Mucosa of stomach (tissue), 1 donor: Measurements from ENCODE around the gene USP20.
A peak's percentile ranks its signal among the peaks of the same experiment; 100 is the strongest.
"Not testable (repeated sequence)": the region's sequence is repeated elsewhere in the genome, so short reads cannot be mapped to it uniquely, and the experiment has no call there.

Source experiments
- H3K27me3 ChIP-seq: one replicate; pipeline ENCODE4 v1.7.0; 2013; ENCODE audit warnings: mild to moderate bottlenecking, low read length; ENCODE audit not compliant: control insufficient read depth, insufficient read depth
- H3K36me3 ChIP-seq: one replicate; pipeline ENCODE4 v1.7.0; 2013; ENCODE audit warnings: low read length; ENCODE audit not compliant: control insufficient read depth, insufficient read depth
- H3K4me1 ChIP-seq: one replicate; pipeline ENCODE4 v1.7.0; 2013; ENCODE audit warnings: mild to moderate bottlenecking, low read length; ENCODE audit not compliant: control insufficient read depth, insufficient read depth
- H3K4me3 ChIP-seq: one replicate; pipeline ENCODE4 v1.7.0; 2013; ENCODE audit warnings: low read length
- H3K9ac ChIP-seq: one replicate; pipeline ENCODE4 v1.7.0; 2013; ENCODE audit warnings: mild to moderate bottlenecking, low read length, moderate library complexity
- H3K9me3 ChIP-seq: one replicate; pipeline ENCODE4 v1.7.0; 2013; ENCODE audit warnings: mild to moderate bottlenecking, low read length, moderate library complexity; ENCODE audit not compliant: control insufficient read depth
- donor health status: Pancreatic carcinoma.

USP20 gene

DNA sequence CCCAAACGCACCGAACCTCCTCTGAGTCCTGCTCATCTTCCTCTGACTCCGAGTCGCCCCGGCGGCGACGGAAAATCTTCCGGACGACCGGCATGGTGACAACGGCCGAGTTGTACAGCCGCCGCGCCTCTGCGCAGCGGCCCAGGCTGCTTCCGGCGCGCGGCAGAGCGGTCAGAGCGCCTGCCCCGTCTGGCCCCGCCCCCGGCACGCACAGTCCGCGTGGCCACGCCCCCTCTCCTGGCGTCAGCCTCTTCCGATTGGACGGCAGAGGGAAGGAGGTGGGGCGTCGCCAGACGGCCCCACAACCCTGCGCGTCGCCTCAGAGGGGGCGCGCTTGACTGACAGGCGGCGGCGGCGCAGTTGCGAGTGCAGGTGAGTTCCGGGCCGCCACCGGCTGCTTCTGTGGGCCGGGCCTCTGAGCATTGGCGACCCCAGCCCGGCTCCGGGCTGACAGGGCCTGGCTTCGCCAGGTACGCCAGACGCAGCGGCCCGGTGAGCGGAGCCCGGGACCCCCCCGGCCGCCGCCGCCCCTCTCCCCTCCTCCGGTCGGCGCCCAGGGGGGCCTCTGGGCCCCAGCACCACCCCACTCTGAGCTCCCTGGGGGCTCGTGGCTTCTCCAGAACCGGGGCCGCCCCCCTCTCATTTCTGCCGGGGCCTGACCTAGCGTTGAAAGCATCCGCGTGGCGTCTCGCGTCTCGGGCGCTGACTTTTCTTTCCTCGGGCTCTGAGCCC is at the start of gene USP20, which contains the start of gene C9orf78:
Gene USP20 (plus strand): TSS at position 331 of the 732 bp plus-strand sequence. CDS start 17,098 bp downstream, outside the sequence.
Gene C9orf78 (minus strand): TSS at position 148 of the 732 bp plus-strand sequence. CDS start 54 bp downstream, at position 94.
- no peaks in the 10 kb centered on the region for H3K27me3 ChIP-seq
- H3K4me3 ChIP-seq, result peak within 1 kb of the TSS; percentile 100
- peaks cover 14% of the 10 kb centered on the region for H3K4me1 ChIP-seq
- peak within 1 kb of the TSS; percentile 92 for H3K9ac ChIP-seq
- no peaks in the 10 kb centered on the region for H3K36me3 ChIP-seq
- no peaks in the 10 kb centered on the region for H3K9me3 ChIP-seq

DNA sequence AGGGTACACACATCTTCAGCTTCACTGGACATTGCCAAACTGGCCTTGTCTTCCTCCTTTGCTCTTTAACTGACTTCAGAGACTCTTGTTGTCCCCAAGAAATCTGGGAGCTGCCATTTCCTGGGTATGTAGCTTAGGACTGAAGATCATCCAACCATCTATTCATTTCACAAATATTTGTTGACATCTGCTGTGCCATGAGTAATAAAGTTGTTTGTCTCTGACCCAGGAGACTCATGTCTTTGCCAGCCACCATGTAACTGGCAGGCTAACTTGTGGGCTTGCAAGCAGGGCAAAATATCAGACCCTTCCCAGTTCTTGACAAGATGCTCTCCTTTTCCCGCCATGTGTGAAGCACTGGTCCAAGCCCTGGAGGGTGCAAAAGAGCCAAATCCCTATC is 49.4 kb upstream of the USP20 start:
- peaks cover 5% of the 10 kb centered on the region for H3K4me1 ChIP-seq
- H3K9ac ChIP-seq, result no peak overlapping the region
- H3K9me3 ChIP-seq, result no peaks in the 10 kb centered on the region
- peaks cover 10% of the 10 kb centered on the region for H3K27me3 ChIP-seq
- H3K36me3 ChIP-seq, result no peaks in the 10 kb centered on the region
- H3K4me3 ChIP-seq, result no peak overlapping the region

DNA sequence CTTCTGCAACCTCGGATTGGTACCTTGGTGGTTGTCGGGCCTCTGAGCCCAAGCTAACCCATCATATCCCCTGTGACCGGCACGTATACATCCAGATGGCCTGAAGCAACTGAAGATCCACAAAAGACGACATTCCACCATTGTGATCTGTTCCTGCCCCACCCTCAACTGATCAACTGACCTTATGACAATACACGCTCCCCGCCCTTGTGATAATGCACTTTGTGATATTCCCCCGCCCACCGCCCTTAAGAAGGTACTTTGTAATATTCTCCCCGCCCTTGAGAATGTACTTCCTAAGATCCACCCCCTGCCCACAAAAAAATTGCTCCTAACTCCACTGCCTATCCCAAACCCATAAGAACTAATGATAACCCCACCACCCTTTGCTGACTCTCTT is 48.8 kb upstream of the USP20 start:
- H3K9ac ChIP-seq, result no peak overlapping the region
- H3K27me3 ChIP-seq, result peaks cover 10% of the 10 kb centered on the region
- H3K4me3 ChIP-seq, result no peak overlapping the region
- H3K9me3 ChIP-seq, result no peaks in the 10 kb centered on the region
- H3K36me3 ChIP-seq, result no peaks in the 10 kb centered on the region
- H3K4me1 ChIP-seq, result peaks cover 5% of the 10 kb centered on the region

DNA sequence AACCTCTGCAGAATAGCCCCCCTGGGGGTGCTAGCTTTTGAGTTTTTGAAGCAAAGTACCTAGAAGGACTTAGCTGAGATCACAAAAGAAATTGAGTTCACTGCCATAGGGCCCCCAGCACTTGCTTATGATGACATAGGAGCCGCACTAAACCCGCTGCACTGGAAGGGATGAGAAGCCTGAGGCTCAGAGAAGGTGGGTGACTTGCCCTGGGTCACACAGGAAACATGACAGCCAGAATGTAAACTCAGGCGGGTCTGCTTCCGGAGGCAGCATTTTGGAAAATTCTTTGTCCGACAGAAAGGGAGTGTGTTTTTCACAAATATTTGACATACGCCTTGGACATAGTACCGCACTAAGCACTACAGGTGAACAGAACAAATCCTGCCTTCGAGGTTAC is 40.7 kb upstream of the USP20 start:
- Histone ChIP-seq H3K9me3 (no peaks in the 10 kb centered on the region), H3K4me3 (no peak overlapping the region), H3K4me1 (no peaks in the 10 kb centered on the region), H3K9ac (no peak overlapping the region), H3K27me3 (peaks cover 6% of the 10 kb centered on the region), H3K36me3 (no peaks in the 10 kb centered on the region)

DNA sequence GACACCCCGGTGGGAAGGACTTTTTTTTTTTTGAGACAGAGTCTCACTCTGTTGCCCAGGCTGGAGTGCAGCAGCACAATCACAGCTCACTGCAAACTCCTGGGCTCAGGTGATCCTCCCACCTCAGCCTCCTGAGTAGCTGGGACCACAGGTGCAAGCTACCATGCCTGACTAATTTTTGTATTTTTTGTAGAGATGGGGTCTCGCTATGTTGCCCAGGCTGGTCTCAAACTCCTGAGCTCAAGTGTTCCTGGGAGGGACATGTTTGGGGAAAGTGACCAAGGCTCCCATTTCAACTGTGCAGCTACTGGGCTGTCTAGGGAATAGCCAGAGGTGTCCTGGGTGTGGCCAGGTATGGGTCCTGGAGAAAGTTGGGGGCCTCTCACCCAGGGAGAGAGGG is 39.2 kb upstream of the USP20 start:
- H3K9me3 ChIP-seq, H3K4me1 ChIP-seq, H3K27me3 ChIP-seq, H3K36me3 ChIP-seq, H3K4me3 ChIP-seq, H3K9ac ChIP-seq: not testable (repeated sequence)

DNA sequence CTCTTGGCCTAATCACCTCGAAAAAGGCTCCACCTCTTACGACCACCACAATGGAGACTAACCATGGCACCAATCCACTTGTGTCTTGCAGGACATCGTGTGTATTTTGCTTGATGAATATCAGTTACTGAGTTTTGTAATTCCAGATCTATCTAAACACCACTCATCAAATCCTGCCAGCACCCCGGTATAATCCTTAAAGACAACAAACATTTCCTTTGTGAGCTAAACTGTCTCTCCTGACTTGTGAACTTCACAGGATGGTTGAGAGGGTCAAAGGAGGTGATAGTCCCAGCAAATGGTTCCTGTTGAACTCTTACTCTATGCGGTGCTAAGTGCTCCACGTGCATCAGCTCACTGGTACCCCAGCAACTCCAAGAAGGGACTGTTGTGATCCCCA is 36.3 kb upstream of the USP20 start:
- Histone ChIP-seq H3K4me3 (no peak overlapping the region), H3K27me3 (no peaks in the 10 kb centered on the region), H3K9ac (no peak overlapping the region), H3K36me3 (no peaks in the 10 kb centered on the region), H3K9me3 (no peaks in the 10 kb centered on the region), H3K4me1 (peaks cover 3% of the 10 kb centered on the region)

DNA sequence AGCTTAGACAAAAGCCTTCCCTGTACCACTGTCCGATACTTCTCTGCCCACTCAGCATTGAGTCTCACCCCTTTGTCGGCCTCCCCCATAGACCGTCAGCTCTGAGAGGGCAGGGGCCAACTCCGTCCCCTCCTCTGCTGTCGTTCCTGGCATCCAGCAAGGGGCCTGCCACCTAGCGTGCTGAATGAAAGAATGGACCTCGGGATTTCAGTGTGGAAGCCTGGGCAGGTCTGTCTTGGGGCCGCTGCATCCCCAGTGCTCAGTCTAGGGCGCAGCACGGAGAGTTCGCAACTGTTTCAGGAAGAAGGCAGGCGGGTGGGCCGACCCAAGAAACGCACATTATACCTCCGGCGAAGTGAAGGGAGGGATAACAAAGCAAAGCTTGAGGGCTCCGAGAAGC is 33.8 kb upstream of the USP20 start:
- Histone ChIP-seq H3K9ac (no peak overlapping the region), H3K36me3 (no peaks in the 10 kb centered on the region), H3K4me1 (peaks cover 17% of the 10 kb centered on the region), H3K9me3 (no peaks in the 10 kb centered on the region), H3K4me3 (no peak overlapping the region), H3K27me3 (no peaks in the 10 kb centered on the region)

DNA sequence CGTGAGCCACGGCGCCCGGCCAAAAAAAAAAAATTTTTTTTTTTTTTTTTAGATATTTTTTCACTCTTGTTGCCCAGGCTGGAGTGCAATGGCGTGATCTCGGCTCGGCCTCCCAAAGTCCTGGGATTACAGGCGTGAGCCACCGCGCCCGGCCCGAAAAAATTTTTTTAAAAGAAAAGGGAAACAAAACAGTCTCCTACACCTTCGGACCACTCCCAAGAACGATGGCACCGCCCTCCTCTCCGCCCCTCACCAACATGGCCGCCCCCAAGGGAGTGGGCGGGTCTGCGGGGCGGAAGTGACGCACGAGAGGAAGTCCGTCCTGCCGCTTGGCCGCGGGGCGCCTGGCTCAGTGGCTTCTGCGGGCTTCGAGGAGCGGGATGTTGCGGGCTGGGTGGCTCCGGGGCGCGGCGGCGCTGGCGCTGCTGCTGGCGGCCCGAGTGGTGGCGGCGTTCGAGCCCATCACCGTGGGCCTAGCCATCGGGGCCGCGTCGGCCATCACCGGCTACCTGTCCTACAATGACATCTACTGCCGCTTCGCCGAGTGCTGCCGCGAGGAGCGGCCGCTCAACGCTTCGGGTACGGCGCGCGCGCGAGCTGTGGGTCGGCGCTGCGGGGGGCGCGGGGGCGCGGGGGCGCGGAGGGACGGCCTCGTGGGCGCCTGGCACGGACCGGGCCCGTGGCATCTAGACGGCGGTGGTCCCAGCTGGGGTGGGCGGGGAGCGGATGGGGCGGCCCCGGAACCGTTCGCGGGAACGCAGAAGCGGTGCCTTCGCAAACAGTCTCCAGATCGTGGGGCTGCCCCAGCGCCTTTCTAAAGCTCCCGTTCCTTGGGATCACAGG is 32.2 kb upstream of the USP20 start, which contains the start of gene TOR1B:
Gene TOR1B (plus strand): TSS at position 352 of the 843 bp plus-strand sequence. CDS start 29 bp downstream, at position 381.
- Histone ChIP-seq H3K4me1 (peaks cover 18% of the 10 kb centered on the region), H3K36me3 (no peaks in the 10 kb centered on the region), H3K4me3 (peak within 1 kb of the TSS; percentile 60), H3K27me3 (no peaks in the 10 kb centered on the region), H3K9ac (peak within 1 kb of the TSS; percentile 42), H3K9me3 (no peaks in the 10 kb centered on the region)

DNA sequence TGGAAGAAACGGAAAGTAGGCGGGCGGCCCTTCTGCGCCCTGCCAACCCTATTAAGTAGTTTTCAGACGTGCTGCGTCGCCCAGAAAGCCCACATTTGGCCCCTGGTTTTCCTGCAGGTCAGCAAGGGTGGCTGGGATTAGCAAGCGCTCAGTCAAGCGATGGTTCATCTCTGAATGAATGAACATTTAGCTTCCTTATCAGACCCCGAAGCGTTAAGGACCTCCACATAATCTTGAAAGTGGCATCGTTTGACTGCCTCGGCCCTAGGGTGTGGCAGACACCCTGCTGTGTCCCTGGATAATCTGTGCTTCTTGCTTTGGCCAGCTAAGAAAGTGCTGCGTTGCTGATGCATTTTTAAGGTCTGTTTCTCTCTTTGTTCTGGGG is 31.6 kb upstream of the USP20 start:
- Histone ChIP-seq H3K9ac (peak overlapping the region; percentile 42), H3K4me1 (peaks cover 18% of the 10 kb centered on the region), H3K36me3 (no peaks in the 10 kb centered on the region), H3K27me3 (no peaks in the 10 kb centered on the region), H3K4me3 (peak overlapping the region; percentile 60), H3K9me3 (no peaks in the 10 kb centered on the region)

DNA sequence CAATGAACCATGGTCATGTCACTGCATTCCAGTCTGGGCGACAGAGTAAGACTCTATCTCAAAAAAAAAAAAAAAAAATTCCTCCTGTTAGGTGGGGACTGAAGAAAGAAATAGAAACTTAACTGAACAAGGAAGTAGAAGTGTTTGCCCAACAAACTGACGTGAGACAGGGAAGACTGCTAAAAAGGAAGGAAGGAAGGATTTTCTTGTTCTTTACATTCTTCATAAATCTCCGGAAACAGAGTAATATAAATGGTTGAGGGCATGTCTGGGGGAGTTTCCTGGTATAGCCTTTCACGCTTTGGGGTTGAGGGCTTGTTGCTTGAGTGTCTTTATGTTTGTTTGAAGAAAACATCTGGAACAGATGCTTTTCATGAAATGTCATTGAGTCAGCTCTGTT is 29.2 kb upstream of the USP20 start:
- H3K4me3 ChIP-seq, result no peak overlapping the region
- H3K27me3 ChIP-seq, result no peaks in the 10 kb centered on the region
- peaks cover 18% of the 10 kb centered on the region for H3K4me1 ChIP-seq
- no peaks in the 10 kb centered on the region for H3K9me3 ChIP-seq
- H3K9ac ChIP-seq, result peak overlapping the region; percentile 36
- H3K36me3 ChIP-seq, result peaks cover 7% of the 10 kb centered on the region

DNA sequence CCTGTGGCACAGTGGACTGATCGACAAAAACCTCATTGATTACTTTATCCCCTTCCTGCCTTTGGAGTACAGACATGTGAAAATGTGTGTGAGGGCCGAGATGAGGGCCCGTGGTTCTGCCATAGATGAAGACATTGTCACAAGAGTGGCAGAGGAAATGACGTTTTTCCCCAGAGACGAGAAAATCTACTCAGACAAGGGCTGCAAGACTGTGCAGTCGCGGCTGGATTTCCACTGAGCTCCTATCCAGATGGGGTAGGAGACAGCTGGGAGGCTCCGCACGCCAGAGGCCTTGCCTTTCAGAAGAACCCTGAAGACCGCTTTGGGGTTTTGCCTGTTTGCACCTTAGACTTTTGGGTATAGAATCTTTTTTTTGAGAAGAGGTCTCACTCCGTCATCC is 25.9 kb upstream of the USP20 start:
- Histone ChIP-seq H3K27me3 (no peaks in the 10 kb centered on the region), H3K36me3 (peaks cover 7% of the 10 kb centered on the region), H3K9me3 (no peaks in the 10 kb centered on the region), H3K4me1 (peaks cover 11% of the 10 kb centered on the region), H3K9ac (no peak overlapping the region), H3K4me3 (no peak overlapping the region)

DNA sequence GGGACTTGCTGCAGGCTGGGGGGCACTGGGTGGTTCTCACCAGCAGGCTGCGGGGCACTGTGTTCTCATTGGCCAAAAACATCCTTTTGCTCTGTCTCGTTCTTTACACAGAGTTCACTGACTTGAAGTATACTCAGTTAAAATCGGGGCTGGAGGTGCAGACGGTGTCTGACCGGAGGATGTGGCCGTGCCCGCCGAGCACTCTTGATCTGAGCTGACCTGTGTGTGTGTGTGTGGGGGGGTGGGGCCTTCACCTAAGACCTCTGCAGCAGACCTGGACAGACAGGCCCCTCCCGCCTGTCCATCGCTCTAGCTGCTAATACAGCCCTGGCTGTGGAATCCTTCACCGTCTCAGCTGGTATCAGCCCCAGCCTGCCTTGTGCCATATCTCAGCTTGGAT is 25.1 kb upstream of the USP20 start:
- H3K9me3 ChIP-seq, result no peaks in the 10 kb centered on the region
- H3K27me3 ChIP-seq, result no peaks in the 10 kb centered on the region
- H3K4me1 ChIP-seq, result peaks cover 10% of the 10 kb centered on the region
- no peak overlapping the region for H3K4me3 ChIP-seq
- no peak overlapping the region for H3K9ac ChIP-seq
- H3K36me3 ChIP-seq, result peaks cover 7% of the 10 kb centered on the region
